IPS-18a (cell line): Measurements from ENCODE around the gene SNAPIN.

Experiments used
- H3K27ac ChIP-seq: one replicate; pipeline ENCODE4 v1.5.1; 2013; ENCODE audit warnings: low read length
- H3K27me3 ChIP-seq: one replicate; pipeline ENCODE4 v1.6.1; 2013; ENCODE audit warnings: mild to moderate bottlenecking, low read length; ENCODE audit not compliant: control insufficient read depth, insufficient read depth
- H3K36me3 ChIP-seq: one replicate; pipeline ENCODE4 v1.6.1; 2013; ENCODE audit warnings: low read depth, low read length; ENCODE audit not compliant: control insufficient read depth
- H3K4me1 ChIP-seq: one replicate; pipeline ENCODE4 v1.6.1; 2013; ENCODE audit warnings: low read depth, low read length; ENCODE audit not compliant: control insufficient read depth
- H3K4me3 ChIP-seq: one replicate; pipeline ENCODE4 v1.5.1; 2013; ENCODE audit warnings: low read length
- H3K9ac ChIP-seq: one replicate; pipeline ENCODE4 v1.6.1; 2013; ENCODE audit warnings: mild to moderate bottlenecking, low read length, moderate library complexity
- H3K9me3 ChIP-seq: one replicate; pipeline ENCODE4 v1.6.1; 2013; ENCODE audit warnings: low read depth, low read length; ENCODE audit not compliant: control insufficient read depth

The SNAPIN gene

GRCh38 chr1:153705484-153705883, 47.0 kb downstream of the SNAPIN start:
- Histone ChIP-seq H3K9ac (no peak overlapping the region), H3K4me1 (no peaks in the 10 kb centered on the region), H3K36me3 (no peaks in the 10 kb centered on the region), H3K27me3 (no peaks in the 10 kb centered on the region), H3K27ac (no peak overlapping the region), H3K4me3 (no peak overlapping the region), H3K9me3 (no peaks in the 10 kb centered on the region)

- Histone ChIP-seq H3K27ac (no peak overlapping the region), H3K4me1 (no peaks in the 10 kb centered on the region), H3K9me3 (no peaks in the 10 kb centered on the region), H3K4me3 (no peak overlapping the region), H3K27me3 (no peaks in the 10 kb centered on the region), H3K36me3 (no peaks in the 10 kb centered on the region), H3K9ac (no peak overlapping the region)
These were observed 52.5 kb downstream of the SNAPIN start for GRCh38 chr1:153711026-153711425.
